Ovary (tissue), 3 donors: Measurements from ENCODE around the gene ELAC2.

Experiments
- POLR2A ChIP-seq: fragments of 450-650 bp; IDR thresholded peaks from one replicate; pipeline ENCODE4 v1.6.1; 2017; ENCODE audit warnings: antibody characterized with exemption, mild to moderate bottlenecking, moderate library complexity
- TF ChIP-seq, protein P1 (sequence below), 3 donors: fragments of 450-650 bp in 2 of 3; fragments of 200-600 bp in 1 of 3; IDR thresholded peaks; one replicate each; pipeline versions ENCODE4 v1.5.1 to v1.8.0; 2016 to 2022; ENCODE audit warnings: antibody characterized with exemption in 3 of 3, mild to moderate bottlenecking in 1 of 3
- donor health status: DM: no; HTN: no; CAD: no.

DNA sequence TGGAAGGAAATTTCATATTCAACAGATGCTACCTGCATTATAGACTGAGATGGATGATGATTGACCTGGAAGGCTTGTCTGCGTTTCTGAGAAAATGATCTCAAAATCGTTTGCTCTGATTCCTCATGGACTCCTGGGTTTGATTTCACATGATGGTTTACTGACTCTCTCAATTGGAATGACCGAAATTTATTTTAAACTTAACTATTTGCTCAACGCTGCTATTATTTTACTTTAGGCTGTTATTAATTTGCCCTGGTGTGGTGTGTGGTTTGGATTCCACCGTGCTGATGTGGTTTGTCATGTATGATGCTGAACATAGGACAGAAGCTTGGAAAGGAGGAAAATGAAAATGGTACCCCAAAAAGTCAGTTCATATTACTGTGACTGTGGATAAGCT lies 37.3 kb upstream of the ELAC2 start:
- TF ChIP-seq, protein P1, sequence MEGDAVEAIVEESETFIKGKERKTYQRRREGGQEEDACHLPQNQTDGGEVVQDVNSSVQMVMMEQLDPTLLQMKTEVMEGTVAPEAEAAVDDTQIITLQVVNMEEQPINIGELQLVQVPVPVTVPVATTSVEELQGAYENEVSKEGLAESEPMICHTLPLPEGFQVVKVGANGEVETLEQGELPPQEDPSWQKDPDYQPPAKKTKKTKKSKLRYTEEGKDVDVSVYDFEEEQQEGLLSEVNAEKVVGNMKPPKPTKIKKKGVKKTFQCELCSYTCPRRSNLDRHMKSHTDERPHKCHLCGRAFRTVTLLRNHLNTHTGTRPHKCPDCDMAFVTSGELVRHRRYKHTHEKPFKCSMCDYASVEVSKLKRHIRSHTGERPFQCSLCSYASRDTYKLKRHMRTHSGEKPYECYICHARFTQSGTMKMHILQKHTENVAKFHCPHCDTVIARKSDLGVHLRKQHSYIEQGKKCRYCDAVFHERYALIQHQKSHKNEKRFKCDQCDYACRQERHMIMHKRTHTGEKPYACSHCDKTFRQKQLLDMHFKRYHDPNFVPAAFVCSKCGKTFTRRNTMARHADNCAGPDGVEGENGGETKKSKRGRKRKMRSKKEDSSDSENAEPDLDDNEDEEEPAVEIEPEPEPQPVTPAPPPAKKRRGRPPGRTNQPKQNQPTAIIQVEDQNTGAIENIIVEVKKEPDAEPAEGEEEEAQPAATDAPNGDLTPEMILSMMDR (IDR thresholded peaks at IDR 0.05), result no peak
- no peak for TF ChIP-seq POLR2A
